ENCODE results near the gene BLMH.

DNA sequence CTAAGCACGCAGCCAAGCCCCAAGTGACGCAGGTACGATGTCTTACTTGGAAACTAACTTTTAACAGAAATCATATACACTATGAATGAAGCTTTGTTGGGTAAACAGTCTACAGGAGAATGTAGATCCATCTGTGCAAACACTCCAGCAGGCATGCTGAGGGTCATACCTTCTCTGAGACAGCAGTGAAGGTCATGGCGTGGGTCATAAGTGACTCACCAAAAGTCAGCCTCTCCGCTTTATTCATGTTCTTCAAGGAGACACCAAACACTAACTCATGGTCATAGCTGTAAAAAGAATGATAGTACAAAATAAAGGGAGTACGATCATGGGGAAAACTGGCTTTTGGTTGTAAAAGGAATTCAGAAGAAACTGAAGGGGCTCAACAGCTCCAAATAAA, 20.6 kb downstream of the BLMH start:
- TF ChIP-seq, protein P1, sequence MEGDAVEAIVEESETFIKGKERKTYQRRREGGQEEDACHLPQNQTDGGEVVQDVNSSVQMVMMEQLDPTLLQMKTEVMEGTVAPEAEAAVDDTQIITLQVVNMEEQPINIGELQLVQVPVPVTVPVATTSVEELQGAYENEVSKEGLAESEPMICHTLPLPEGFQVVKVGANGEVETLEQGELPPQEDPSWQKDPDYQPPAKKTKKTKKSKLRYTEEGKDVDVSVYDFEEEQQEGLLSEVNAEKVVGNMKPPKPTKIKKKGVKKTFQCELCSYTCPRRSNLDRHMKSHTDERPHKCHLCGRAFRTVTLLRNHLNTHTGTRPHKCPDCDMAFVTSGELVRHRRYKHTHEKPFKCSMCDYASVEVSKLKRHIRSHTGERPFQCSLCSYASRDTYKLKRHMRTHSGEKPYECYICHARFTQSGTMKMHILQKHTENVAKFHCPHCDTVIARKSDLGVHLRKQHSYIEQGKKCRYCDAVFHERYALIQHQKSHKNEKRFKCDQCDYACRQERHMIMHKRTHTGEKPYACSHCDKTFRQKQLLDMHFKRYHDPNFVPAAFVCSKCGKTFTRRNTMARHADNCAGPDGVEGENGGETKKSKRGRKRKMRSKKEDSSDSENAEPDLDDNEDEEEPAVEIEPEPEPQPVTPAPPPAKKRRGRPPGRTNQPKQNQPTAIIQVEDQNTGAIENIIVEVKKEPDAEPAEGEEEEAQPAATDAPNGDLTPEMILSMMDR (conservative IDR thresholded peaks at IDR 0.05; ENCODE audit: low read length), result no peak
- no peak for TF ChIP-seq EZH2phosphoT487 (IDR thresholded peaks at IDR 0.05; ENCODE audit: borderline replicate concordance)
